Body of pancreas (tissue), 4 donors: ENCODE results near the gene ABR. TPM values are rescaled to one million over a fixed set of nuclear protein-coding genes. Genes with fewer than 3 reads are reported as not detected.

Source experiments
- ATAC-seq: fragments of 150-250 bp; one replicate; pipeline ENCODE4 v1.9.1; 2016
- DNase-seq, 4 donors: peaks; one replicate each; pipeline ENCODE4 v3.0.0-alpha.2; 2019
- H3K27ac ChIP-seq, 4 donors: fragments of 200-600 bp; sonication (generic); 1 replicate in 3 of 4; 2 replicates in 1 of 4; pipeline versions ENCODE4 v1.5.1 to v1.6.1; 2016 to 2019; ENCODE audit warnings: mild to moderate bottlenecking in 1 of 4, mixed read lengths in 1 of 4, moderate library complexity in 1 of 4
- H3K27me3 ChIP-seq, 2 donors: fragments of 200-600 bp; sonication (generic); one replicate each; pipeline ENCODE4 v1.6.0; 2016; ENCODE audit warnings: mild to moderate bottlenecking in 1 of 2
- H3K36me3 ChIP-seq, 2 donors: fragments of 200-600 bp; sonication (generic); replicated peaks in 1 of 2; 2 replicates each; pipeline ENCODE4 v1.5.1; 2016; ENCODE audit warnings: low read depth in 2 of 2; ENCODE audit not compliant: insufficient read depth in 1 of 2
- H3K4me1 ChIP-seq: fragments of 200-600 bp; sonication (generic); one replicate; pipeline ENCODE4 v1.6.0; 2016
- H3K4me3 ChIP-seq, 2 donors: fragments of 200-600 bp; sonication (generic); 1 replicate in 1 of 2; 2 replicates in 1 of 2; pipeline ENCODE4 v1.5.1; 2016 to 2019
- H3K9me3 ChIP-seq, 3 donors: fragments of 200-600 bp; sonication (generic); 1 replicate in 2 of 3; 2 replicates in 1 of 3; pipeline ENCODE4 v1.5.1; 2016
- POLR2A ChIP-seq, 3 donors: fragments of 450-650 bp; IDR thresholded peaks; one replicate each; pipeline ENCODE4 v1.6.1; 2016; ENCODE audit warnings: antibody characterized with exemption in 3 of 3, mild to moderate bottlenecking in 2 of 3
- WGBS, 2 donors: methylation state at CpG; one replicate each; pipeline ENCODE4 v1.1.5; 2017; 5-methylcytosine and 5-hydroxymethylcytosine counted together
- intact Hi-C: fragments of 100-400 bp; cut with DNase I; formaldehyde crosslinking; loops from one replicate; pipeline ENCODE4 v1.15.1; 2023
- total RNA-seq, 2 donors: library from RNA; depleted of rRNA; stranded (reverse); fragments of >200 nt; gene quantifications; one replicate each; pipeline ENCODE4 v1.1.0, GENCODE V29; 2016
- TF ChIP-seq, protein P1 (sequence below), 7 experiments: fragments of 450-650 bp in 4 of 7; fragments of 200-600 bp in 3 of 7; sonication (generic) in 3 of 7; IDR thresholded peaks; one replicate each; pipeline ENCODE4 v1.5.1; 2016 to 2019; ENCODE audit warnings: antibody characterized with exemption in 7 of 7

ABR gene
- total RNA-seq, 2 donors from 2014 or later: 32.4 to 46.8 TPM

DNA sequence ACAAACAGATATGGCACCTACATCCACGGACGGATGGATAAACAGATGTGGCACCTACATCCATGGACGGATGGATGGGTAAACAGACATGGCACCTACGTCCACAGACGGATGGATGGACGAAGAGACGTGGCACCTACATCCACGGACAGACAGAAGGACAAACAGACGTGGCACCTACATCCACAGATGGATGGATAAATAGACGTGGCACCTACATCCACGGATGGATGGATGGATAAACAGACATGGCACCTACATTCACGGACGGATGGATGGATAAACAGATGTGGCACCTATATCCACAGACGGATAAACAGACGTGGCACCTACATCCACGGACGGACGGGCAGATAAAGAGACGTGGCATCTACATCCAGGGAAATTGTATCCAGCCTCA lies 137.3 kb downstream of the ABR start:
- no peaks in the 10 kb centered on the region for H3K36me3 ChIP-seq
- H3K4me1 ChIP-seq: peaks cover 10% of the 10 kb centered on the region
- no peaks in the 10 kb centered on the region for H3K9me3 ChIP-seq
- ATAC-seq (no peak), DNase-seq (no peak)
- 78 to 80% methylated on average over 19 of the region's 19 CpGs for WGBS, 2 donors
- H3K4me3 ChIP-seq: no peak overlapping the region
- no peak for TF ChIP-seq POLR2A (IDR thresholded peaks at IDR 0.05)
- TF ChIP-seq, protein P1, sequence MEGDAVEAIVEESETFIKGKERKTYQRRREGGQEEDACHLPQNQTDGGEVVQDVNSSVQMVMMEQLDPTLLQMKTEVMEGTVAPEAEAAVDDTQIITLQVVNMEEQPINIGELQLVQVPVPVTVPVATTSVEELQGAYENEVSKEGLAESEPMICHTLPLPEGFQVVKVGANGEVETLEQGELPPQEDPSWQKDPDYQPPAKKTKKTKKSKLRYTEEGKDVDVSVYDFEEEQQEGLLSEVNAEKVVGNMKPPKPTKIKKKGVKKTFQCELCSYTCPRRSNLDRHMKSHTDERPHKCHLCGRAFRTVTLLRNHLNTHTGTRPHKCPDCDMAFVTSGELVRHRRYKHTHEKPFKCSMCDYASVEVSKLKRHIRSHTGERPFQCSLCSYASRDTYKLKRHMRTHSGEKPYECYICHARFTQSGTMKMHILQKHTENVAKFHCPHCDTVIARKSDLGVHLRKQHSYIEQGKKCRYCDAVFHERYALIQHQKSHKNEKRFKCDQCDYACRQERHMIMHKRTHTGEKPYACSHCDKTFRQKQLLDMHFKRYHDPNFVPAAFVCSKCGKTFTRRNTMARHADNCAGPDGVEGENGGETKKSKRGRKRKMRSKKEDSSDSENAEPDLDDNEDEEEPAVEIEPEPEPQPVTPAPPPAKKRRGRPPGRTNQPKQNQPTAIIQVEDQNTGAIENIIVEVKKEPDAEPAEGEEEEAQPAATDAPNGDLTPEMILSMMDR (IDR thresholded peaks at IDR 0.05): no peak
- intact Hi-C loops: no loop called here
- H3K27ac ChIP-seq: no peak overlapping the region
- no peaks in the 10 kb centered on the region for H3K27me3 ChIP-seq

DNA sequence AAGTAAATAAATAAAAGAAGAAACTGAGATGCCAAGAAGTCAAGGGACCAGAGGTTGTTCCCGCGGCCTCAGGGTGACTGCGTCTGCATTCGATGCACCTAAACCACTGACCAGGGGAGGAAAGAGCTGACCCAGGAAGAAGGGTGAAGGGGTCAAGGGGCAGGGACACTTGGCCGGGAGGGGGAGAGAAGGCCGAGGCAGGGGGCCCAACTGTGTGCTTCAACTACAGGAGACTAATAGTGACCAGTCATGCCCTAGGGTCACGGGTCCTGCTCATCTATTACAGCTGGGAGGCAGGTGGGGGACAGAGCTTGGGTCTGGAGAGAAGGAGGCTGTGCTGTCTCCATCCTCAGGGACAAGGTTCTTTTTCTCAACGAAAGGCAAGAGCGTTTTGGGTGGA lies 138.0 kb downstream of the ABR start:
- peaks cover 10% of the 10 kb centered on the region for H3K4me1 ChIP-seq
- 83 to 89% methylated on average over 9 of the region's 9 CpGs for WGBS, 2 donors
- no peaks in the 10 kb centered on the region for H3K9me3 ChIP-seq
- H3K4me3 ChIP-seq: no peak overlapping the region
- H3K27ac ChIP-seq: no peak overlapping the region
- TF ChIP-seq, protein P1 (IDR thresholded peaks at IDR 0.05): no peak
- intact Hi-C loops: no loop called here
- ATAC-seq (no peak), DNase-seq (no peak)
- H3K27me3 ChIP-seq: no peaks in the 10 kb centered on the region
- H3K36me3 ChIP-seq: no peaks in the 10 kb centered on the region

GRCh38 chr17:1040216-1040600 lies 139.6 kb downstream of the ABR start:
- Histone ChIP-seq H3K27ac (peak overlapping the region in 3 of 4 donors; percentile 38 to 71 (median 66)), H3K9me3 (no peaks in the 10 kb centered on the region), H3K36me3 (no peaks in the 10 kb centered on the region), H3K27me3 (no peaks in the 10 kb centered on the region), H3K4me3 (no peak overlapping the region), H3K4me1 (peaks cover 10% of the 10 kb centered on the region)
- intact Hi-C loops: no loop called here
- DNase-seq: peak in 1 of 4 donors; percentile 32
- WGBS, 2 donors: 48 to 70% methylated on average over 3 to 13 of the region's 13 CpGs
- TF ChIP-seq, protein P1 (IDR thresholded peaks at IDR 0.05): no peak
- no peak for TF ChIP-seq POLR2A (IDR thresholded peaks at IDR 0.05)
- no peak for ATAC-seq

DNA sequence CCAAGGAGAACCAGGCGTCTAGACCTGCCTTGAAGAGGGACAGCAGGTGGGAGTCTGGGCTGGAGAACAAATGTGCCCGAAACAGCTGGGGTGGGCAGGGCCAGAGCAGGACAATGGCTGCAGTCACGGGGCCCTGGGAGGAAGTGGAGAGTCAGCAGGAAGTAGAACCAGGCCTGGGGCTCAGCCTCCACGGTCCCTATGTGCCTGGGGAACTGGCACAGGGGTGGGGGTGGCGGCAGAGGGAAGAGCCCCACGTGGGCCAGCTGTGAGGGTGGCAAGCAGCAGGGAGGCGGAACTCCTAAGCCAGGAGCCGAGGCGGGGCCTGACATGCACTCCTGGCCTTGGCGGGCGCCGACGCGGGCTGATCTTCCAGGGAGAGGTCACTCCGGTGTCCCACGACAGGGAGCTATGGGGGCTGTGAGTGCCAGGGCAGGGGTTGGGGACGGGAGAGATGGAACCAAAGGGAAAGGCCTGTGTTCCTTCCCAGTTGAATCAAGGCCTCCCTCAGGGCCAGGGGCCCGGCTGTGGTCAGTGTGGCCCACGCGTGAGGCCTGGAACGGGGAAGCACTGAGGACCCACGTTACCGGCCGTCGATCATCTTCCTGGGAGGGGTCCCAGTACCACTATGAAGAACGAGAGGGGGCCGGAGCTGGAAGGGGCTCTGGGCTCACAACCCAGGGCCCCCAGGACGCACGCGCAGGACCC lies 140.1 kb downstream of the ABR start:
- H3K9me3 ChIP-seq: no peaks in the 10 kb centered on the region
- peak; percentile 28 to 82 (median 52) for DNase-seq
- no peaks in the 10 kb centered on the region for H3K27me3 ChIP-seq
- no peak for TF ChIP-seq POLR2A (IDR thresholded peaks at IDR 0.05)
- TF ChIP-seq, protein P1 (IDR thresholded peaks at IDR 0.05): no peak
- 63 to 79% methylated on average over 19 to 30 of the region's 30 CpGs for WGBS, 2 donors
- intact Hi-C loops: no loop called here
- H3K4me3 ChIP-seq: no peak overlapping the region
- H3K4me1 ChIP-seq: peaks cover 10% of the 10 kb centered on the region
- peak; percentile 48 for ATAC-seq
- H3K36me3 ChIP-seq: no peaks in the 10 kb centered on the region
- H3K27ac ChIP-seq: peak overlapping the region in 3 of 4 donors; percentile 38 to 71 (median 66)

DNA sequence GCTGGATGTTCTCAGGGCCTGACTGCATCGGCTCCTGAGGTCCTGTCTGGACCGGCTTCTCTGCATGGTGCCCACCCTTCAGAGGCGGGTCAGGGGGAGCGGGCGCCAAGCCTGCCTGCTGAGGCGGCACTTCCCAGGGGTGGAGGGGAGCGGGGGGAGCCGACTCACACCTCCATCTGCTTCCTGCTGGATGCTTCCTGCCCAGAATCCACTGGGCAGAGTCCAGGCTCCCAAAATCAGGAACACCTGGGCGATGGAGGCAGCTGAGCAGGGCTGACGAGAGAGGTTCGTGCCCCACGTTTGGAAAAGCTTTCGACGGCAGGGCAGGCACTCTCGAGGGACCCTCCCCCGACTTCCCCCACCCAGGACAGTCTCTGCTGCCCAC lies 140.7 kb downstream of the ABR start:
- no peaks in the 10 kb centered on the region for H3K27me3 ChIP-seq
- DNase-seq (no peak), ATAC-seq (no peak)
- H3K36me3 ChIP-seq: no peaks in the 10 kb centered on the region
- H3K4me1 ChIP-seq: peaks cover 10% of the 10 kb centered on the region
- no peaks in the 10 kb centered on the region for H3K9me3 ChIP-seq
- 62 to 67% methylated on average over 1 to 16 of the region's 16 CpGs for WGBS, 2 donors
- no peak overlapping the region for H3K4me3 ChIP-seq
- intact Hi-C loops: no loop called here
- H3K27ac ChIP-seq: peak overlapping the region in 2 of 4 donors; percentile 66 to 71
- TF ChIP-seq, protein P1 (IDR thresholded peaks at IDR 0.05): no peak
- no peak for TF ChIP-seq POLR2A (IDR thresholded peaks at IDR 0.05)
